GM18907 (cell line): Measurements from ENCODE around the gene ESPNL.

Experiments used
- ATAC-seq: cut with Tn5 transposase; IDR thresholded peaks from one replicate; pipeline ENCODE4 v1.9.1; 2021; ENCODE audit warnings: mild to moderate bottlenecking, moderate library complexity; ENCODE audit not compliant: unreplicated experiment

The ESPNL gene

GRCh38 chr2:238077292-238077691 is 22.8 kb upstream of the ESPNL start:
- ATAC-seq: no peak

GRCh38 chr2:238079874-238080327 is 20.2 kb upstream of the ESPNL start:
- no peak for ATAC-seq

- no peak for ATAC-seq
Measured at GRCh38 chr2:238080518-238080917, 19.6 kb upstream of the ESPNL start.

GRCh38 chr2:238081150-238081549 is 19.0 kb upstream of the ESPNL start:
- ATAC-seq: no peak

- ATAC-seq: no peak
Measured at GRCh38 chr2:238081561-238081960, 18.6 kb upstream of the ESPNL start.

- no peak for ATAC-seq
Measured at GRCh38 chr2:238082151-238082550, 18.0 kb upstream of the ESPNL start.

GRCh38 chr2:238082827-238083226 is 17.3 kb upstream of the ESPNL start:
- ATAC-seq: no peak

- ATAC-seq: no peak
Measured at GRCh38 chr2:238083919-238084318, 16.2 kb upstream of the ESPNL start.

GRCh38 chr2:238084761-238085160 is 15.4 kb upstream of the ESPNL start:
- ATAC-seq: no peak

- ATAC-seq: no peak
Measured at GRCh38 chr2:238085899-238086298, 14.2 kb upstream of the ESPNL start.

- no peak for ATAC-seq
Measured at GRCh38 chr2:238087211-238087610, 12.9 kb upstream of the ESPNL start.

- ATAC-seq: no peak
Measured at GRCh38 chr2:238090887-238091286, 9.3 kb upstream of the ESPNL start.

- no peak for ATAC-seq
Measured at GRCh38 chr2:238091436-238092060, 8.6 kb upstream of the ESPNL start.

- no peak for ATAC-seq
Measured at GRCh38 chr2:238092486-238093035, 7.6 kb upstream of the ESPNL start.

GRCh38 chr2:238093181-238094140 is 6.7 kb upstream of the ESPNL start:
- ATAC-seq: no peak

GRCh38 chr2:238094438-238095022 is 5.6 kb upstream of the ESPNL start:
- no peak for ATAC-seq

GRCh38 chr2:238095143-238095542 is 5.0 kb upstream of the ESPNL start:
- no peak for ATAC-seq

- no peak for ATAC-seq
Measured at GRCh38 chr2:238096311-238097011, 3.7 kb upstream of the ESPNL start.

GRCh38 chr2:238097201-238097987 is 2.7 kb upstream of the ESPNL start:
- no peak for ATAC-seq
